A549 (cell line): ENCODE results near the gene SF3B3. TPM values are rescaled to one million over a fixed set of nuclear protein-coding genes. Genes with fewer than 3 reads are reported as not detected.

Source experiments
- ATAC-seq, 2 experiments: fragments of 200-7000 bp in 1 of 2; fragments of >200 bp in 1 of 2; cut with Nextera tagmentation in 1 of 2; cut with Tn5 transposase in 1 of 2; 3 replicates each; pipeline versions ENCODE4 v1.8.0 to v1.9.1; 2018 to 2020; ENCODE audit warnings: mild to moderate bottlenecking in 1 of 2, moderate library complexity in 1 of 2
- CTCF ChIA-PET: fragments of 300-600 bp; sonication (Branson Sonifier 250); formaldehyde crosslinking; extraction: SDS; loops from one replicate; lab custom pipeline; 2021; ENCODE audit warnings: antibody characterized with exemption, inconsistent platforms; lab: Yijun Ruan, JAX
- POLR2A ChIA-PET: fragments of 350-600 bp; formaldehyde crosslinking; extraction: SDS; loops from one replicate; lab custom pipeline; 2021; ENCODE audit warnings: antibody characterized with exemption, inconsistent platforms; lab: Yijun Ruan, JAX
- DNase-seq, 2 experiments: peaks; one replicate each; pipeline versions ENCODE4 v3.0.0 to v3.0.0-alpha.2; 2011 to 2016; ENCODE audit warnings: low read depth in 1 of 2, low spot score in 1 of 2
- FAIRE-seq: peaks from 2 replicates; lab custom pipeline; 2011; peaks lifted over from hg19 to GRCh38; lab: Jason Lieb, UNC
- H3K27ac ChIP-seq, 2 experiments: fragments of >200 bp; sonication (Bioruptor Twin); formaldehyde crosslinking; 3 replicates each; pipeline ENCODE4 v1.5.1; 2016 to 2017
- H3K4me1 ChIP-seq: fragments of >200 bp; sonication (Bioruptor Twin); formaldehyde crosslinking; 3 replicates; pipeline ENCODE4 v1.6.1; 2016
- H3K4me2 ChIP-seq: fragments of >200 bp; sonication (Bioruptor Twin); formaldehyde crosslinking; 3 replicates; pipeline ENCODE4 v1.6.1; 2016
- H3K4me3 ChIP-seq: fragments of >200 bp; sonication (Bioruptor Twin); formaldehyde crosslinking; 3 replicates; pipeline ENCODE4 v1.5.1; 2016
- H3K9me3 ChIP-seq: fragments of >200 bp; sonication (Bioruptor Twin); formaldehyde crosslinking; 3 replicates; pipeline ENCODE4 v1.6.1; 2016
- BHLHE40 ChIP-seq: IDR thresholded peaks from 2 replicates; pipeline ENCODE4 v1.6.1; 2012; ENCODE audit warnings: low read depth, low read length, inconsistent platforms
- CBX2 ChIP-seq: fragments of 200-600 bp; sonication (generic); IDR thresholded peaks from 2 replicates; pipeline ENCODE4 v1.6.1; 2016; ENCODE audit warnings: low read depth, mild to moderate bottlenecking, borderline replicate concordance
- CHD2 ChIP-seq: fragments of 150-350 bp; IDR thresholded peaks from 2 replicates; pipeline ENCODE4 v1.6.1; 2014; ENCODE audit warnings: low read length; ENCODE audit not compliant: partially characterized antibody
- EHF ChIP-seq: fragments of 250-450 bp; sonication (Bioruptor Pico); IDR thresholded peaks from 2 replicates; pipeline ENCODE4 v1.5.0; 2020; ENCODE audit warnings: mild to moderate bottlenecking
- EHMT2 ChIP-seq: fragments of 200-600 bp; sonication (generic); IDR thresholded peaks from 2 replicates; pipeline ENCODE4 v1.6.1; 2016; ENCODE audit warnings: antibody characterized with exemption, low read depth, mild to moderate bottlenecking, moderate library complexity
- EP300 ChIP-seq, 2 experiments: fragments of >200 bp; sonication (Bioruptor Twin); formaldehyde crosslinking; IDR thresholded peaks; 2 replicates in 1 of 2; 3 replicates in 1 of 2; pipeline ENCODE4 v1.6.1; 2016 to 2017
- FOSL2 ChIP-seq, 2 experiments: fragments of 450-650 bp in 1 of 2; fragments of >200 bp in 1 of 2; sonication (Bioruptor Twin) in 1 of 2; formaldehyde crosslinking; IDR thresholded peaks; 2 replicates each; pipeline versions ENCODE4 v1.5.0 to v1.6.1; 2016 to 2020; ENCODE audit warnings: mild to moderate bottlenecking in 1 of 2, moderate library complexity in 1 of 2
- HDAC2 ChIP-seq: fragments of 200-600 bp; sonication (generic); IDR thresholded peaks from 2 replicates; pipeline ENCODE4 v1.6.1; 2016
- HOXB5 ChIP-seq: fragments of 250-450 bp; sonication (Bioruptor Pico); IDR thresholded peaks from 2 replicates; pipeline ENCODE4 v1.5.0; 2020; ENCODE audit warnings: mild to moderate bottlenecking, moderate library complexity
- JUN ChIP-seq, 2 experiments: fragments of >200 bp; sonication (Bioruptor Twin); formaldehyde crosslinking; IDR thresholded peaks; 2 replicates in 1 of 2; 3 replicates in 1 of 2; pipeline ENCODE4 v1.6.1; 2016 to 2017
- KDM5A ChIP-seq: fragments of 200-600 bp; sonication (generic); IDR thresholded peaks from 2 replicates; pipeline ENCODE4 v1.6.1; 2016; ENCODE audit warnings: antibody characterized with exemption, mild to moderate bottlenecking
- POLR2A ChIP-seq: IDR thresholded peaks from 2 replicates; pipeline ENCODE4 v1.6.1; 2012; ENCODE audit warnings: mild to moderate bottlenecking, low read length
- RAD21 ChIP-seq, 2 experiments: fragments of >200 bp in 1 of 2; sonication (Bioruptor Twin) in 1 of 2; formaldehyde crosslinking in 1 of 2; IDR thresholded peaks in 1 of 2; conservative IDR thresholded peaks in 1 of 2; 2 replicates in 1 of 2; 3 replicates in 1 of 2; pipeline ENCODE4 v1.6.1; 2012 to 2018; ENCODE audit warnings: inconsistent platforms in 1 of 2
- RARB ChIP-seq: fragments of 250-450 bp; sonication (Bioruptor Pico); IDR thresholded peaks from 2 replicates; pipeline ENCODE4 v1.8.0; 2021; ENCODE audit warnings: mild to moderate bottlenecking, moderate library complexity
- RNF2 ChIP-seq: fragments of 200-600 bp; sonication (generic); IDR thresholded peaks from 2 replicates; pipeline ENCODE4 v1.6.1; 2016; ENCODE audit warnings: low read depth, mild to moderate bottlenecking, antibody characterized with exemption, moderate library complexity, borderline replicate concordance
- SREBF2 ChIP-seq: fragments of 450-650 bp; IDR thresholded peaks from 2 replicates; pipeline ENCODE4 v1.6.1; 2014; ENCODE audit warnings: mild to moderate bottlenecking, moderate library complexity
- TP53 ChIP-seq: fragments of 250-450 bp; sonication (Bioruptor Pico); IDR thresholded peaks from 2 replicates; pipeline ENCODE4 v1.5.0; 2021; ENCODE audit warnings: mild to moderate bottlenecking, moderate library complexity
- ZC3H11A ChIP-seq: fragments of 450-650 bp; IDR thresholded peaks from 2 replicates; pipeline ENCODE4 v1.6.1; 2014; ENCODE audit warnings: antibody characterized with exemption, mild to moderate bottlenecking
- ZFP36 ChIP-seq: fragments of 450-650 bp; IDR thresholded peaks from 2 replicates; pipeline ENCODE4 v1.6.1; 2014; ENCODE audit warnings: borderline replicate concordance; ENCODE audit not compliant: partially characterized antibody
- WGBS: methylation state at CpG from one replicate; pipeline ENCODE4 v1.1.6; 2017; ENCODE audit errors: missing lambda C conversion rate; 5-methylcytosine and 5-hydroxymethylcytosine counted together
- polyA plus RNA-seq, 4 experiments: library from polyadenylated mRNA; depleted of rRNA in 3 of 4; stranded (reverse); fragments of >200 nt; fragmentation: RNase III in 1 of 4; extraction: RNeasy Plus Mini Kit Qiagen cat#74134 plus additional on column Dnase treatment in 1 of 4; gene quantifications; 2 replicates in 3 of 4; 3 replicates in 1 of 4; pipeline ENCODE4 v1.2.3, GENCODE V29; 2011 to 2017
- TF ChIP-seq, protein P1 (sequence below): fragments of 200-600 bp; sonication (generic); IDR thresholded peaks from 2 replicates; pipeline ENCODE4 v1.6.1; 2016; ENCODE audit warnings: antibody characterized with exemption, mild to moderate bottlenecking, moderate library complexity
- TF ChIP-seq, protein P2 (sequence below): fragments of 250-450 bp; sonication (Bioruptor Pico); IDR thresholded peaks from 2 replicates; pipeline ENCODE4 v1.5.0; 2020; ENCODE audit warnings: low read depth, mild to moderate bottlenecking, moderate library complexity

The SF3B3 gene
- polyA plus RNA-seq, 2 of the 4 experiments (the other 2 are of a cell fraction) = 111 to 155 TPM

DNA sequence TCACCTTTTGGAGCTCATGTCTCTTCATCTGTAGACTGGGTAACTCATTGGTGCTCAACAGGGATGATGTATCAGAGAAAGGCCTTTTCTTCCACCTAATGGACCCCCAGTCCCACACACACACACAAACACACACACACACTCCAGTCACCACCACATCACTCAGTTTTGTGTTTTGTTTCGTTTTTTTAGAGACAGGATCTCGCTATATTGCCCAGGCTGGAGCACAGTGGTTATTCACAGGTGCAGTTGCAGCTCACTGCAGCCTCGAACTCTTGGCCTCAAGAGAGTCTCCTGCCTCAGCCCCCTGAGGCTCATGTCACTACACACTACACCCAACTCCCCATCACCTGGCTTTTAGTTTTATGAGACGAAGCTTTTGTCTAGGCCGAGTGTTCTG lies 55.6 kb downstream of the SF3B3 start:
- no peak for ATAC-seq
- POLR2A ChIA-PET = no interaction called here
- CTCF ChIA-PET = interaction anchor here (0.6 to 1.6 kb wide), 4 partner anchors 10 to 23 kb away, joined by 3 to 4 read pairs (median 3); no protein-coding TSS in a partner anchor
- Histone ChIP-seq H3K4me2 (no peak overlapping the region), H3K4me1 (peaks cover 12% of the 10 kb centered on the region; the same call in 1 of the 3 replicates), H3K4me3 (no peak overlapping the region), H3K9me3 (no peaks in the 10 kb centered on the region), H3K27ac (no peak overlapping the region)
- no peak for FAIRE-seq
- no peak for DNase-seq
- 87% methylated on average over 5 of the region's 5 CpGs for WGBS
- TF ChIP-seq BHLHE40 (no peak), FOSL2 (IDR thresholded peaks at IDR 0.05) (no peak), FOSL2 (CRISPR knock-in tag; IDR thresholded peaks at IDR 0.05) (no peak), HOXB5 (CRISPR knock-in tag) (no peak), JUN (IDR thresholded peaks at IDR 0.05) (no peak), RAD21 (conservative IDR thresholded peaks at IDR 0.05 in 1 of 2, IDR thresholded peaks at IDR 0.05 in 1 of 2) (no peak), TP53 (CRISPR knock-in tag) (no peak), CBX2 (no peak), RARB (CRISPR knock-in tag) (no peak), SREBF2 (no peak), HDAC2 (no peak), EHF (no peak), ZC3H11A (no peak), EP300 (IDR thresholded peaks at IDR 0.05) (no peak), CHD2 (no peak), POLR2A (no peak), KDM5A (no peak), RNF2 (no peak), ZFP36 (no peak)
- TF ChIP-seq, protein P1, sequence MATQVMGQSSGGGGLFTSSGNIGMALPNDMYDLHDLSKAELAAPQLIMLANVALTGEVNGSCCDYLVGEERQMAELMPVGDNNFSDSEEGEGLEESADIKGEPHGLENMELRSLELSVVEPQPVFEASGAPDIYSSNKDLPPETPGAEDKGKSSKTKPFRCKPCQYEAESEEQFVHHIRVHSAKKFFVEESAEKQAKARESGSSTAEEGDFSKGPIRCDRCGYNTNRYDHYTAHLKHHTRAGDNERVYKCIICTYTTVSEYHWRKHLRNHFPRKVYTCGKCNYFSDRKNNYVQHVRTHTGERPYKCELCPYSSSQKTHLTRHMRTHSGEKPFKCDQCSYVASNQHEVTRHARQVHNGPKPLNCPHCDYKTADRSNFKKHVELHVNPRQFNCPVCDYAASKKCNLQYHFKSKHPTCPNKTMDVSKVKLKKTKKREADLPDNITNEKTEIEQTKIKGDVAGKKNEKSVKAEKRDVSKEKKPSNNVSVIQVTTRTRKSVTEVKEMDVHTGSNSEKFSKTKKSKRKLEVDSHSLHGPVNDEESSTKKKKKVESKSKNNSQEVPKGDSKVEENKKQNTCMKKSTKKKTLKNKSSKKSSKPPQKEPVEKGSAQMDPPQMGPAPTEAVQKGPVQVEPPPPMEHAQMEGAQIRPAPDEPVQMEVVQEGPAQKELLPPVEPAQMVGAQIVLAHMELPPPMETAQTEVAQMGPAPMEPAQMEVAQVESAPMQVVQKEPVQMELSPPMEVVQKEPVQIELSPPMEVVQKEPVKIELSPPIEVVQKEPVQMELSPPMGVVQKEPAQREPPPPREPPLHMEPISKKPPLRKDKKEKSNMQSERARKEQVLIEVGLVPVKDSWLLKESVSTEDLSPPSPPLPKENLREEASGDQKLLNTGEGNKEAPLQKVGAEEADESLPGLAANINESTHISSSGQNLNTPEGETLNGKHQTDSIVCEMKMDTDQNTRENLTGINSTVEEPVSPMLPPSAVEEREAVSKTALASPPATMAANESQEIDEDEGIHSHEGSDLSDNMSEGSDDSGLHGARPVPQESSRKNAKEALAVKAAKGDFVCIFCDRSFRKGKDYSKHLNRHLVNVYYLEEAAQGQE = no peak
- TF ChIP-seq, protein P2, sequence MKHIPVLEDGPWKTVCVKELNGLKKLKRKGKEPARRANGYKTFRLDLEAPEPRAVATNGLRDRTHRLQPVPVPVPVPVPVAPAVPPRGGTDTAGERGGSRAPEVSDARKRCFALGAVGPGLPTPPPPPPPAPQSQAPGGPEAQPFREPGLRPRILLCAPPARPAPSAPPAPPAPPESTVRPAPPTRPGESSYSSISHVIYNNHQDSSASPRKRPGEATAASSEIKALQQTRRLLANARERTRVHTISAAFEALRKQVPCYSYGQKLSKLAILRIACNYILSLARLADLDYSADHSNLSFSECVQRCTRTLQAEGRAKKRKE (CRISPR knock-in tag) = no peak

DNA sequence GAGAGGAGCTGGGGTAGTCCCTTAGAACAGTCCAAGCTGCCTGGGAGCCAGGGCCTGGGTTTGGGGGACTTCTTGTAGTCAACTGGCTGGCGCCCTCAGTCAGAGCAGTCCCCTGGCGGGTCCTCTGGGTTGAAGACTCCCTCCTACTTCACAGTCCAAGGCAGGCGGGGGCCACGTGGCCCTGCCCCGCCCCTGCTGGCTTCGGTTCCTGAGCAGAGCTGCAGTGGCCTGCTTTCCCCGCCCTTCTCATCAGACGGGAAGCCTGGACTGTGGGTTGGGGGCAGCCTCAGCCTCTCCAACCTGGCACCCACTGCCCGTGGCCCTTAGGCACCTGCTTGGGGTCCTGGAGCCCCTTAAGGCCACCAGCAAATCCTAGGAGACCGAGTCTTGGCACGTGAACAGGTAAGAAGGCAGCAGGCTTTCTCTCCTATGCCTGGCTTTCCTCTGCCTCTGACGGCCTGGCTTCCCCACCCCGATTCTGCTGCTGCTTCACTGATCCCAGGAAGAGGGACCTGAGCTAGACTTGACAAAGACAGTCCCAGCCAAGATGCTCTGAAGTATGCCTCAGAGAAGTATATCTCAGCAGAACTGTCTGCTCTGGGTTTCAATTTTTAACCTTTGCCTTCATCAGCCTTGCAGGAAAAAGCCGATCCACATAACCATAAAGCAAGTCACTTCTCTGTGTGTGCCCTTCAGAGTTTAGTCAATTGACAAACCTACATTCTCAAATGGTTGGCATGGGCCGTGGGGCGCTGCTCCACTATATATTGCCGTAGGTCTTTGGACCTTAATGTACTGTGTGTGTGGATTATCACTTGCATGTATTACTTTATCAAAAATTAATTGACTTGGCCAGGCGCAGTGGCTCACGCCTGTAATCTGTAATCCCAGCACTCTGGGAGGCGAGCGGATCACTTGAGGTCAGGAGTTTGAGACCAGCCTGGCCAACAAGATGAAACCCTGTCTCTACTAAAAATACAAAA lies 56.3 kb downstream of the SF3B3 start:
- DNase-seq (no peak), ATAC-seq (peak; percentile 8 to 26; a peak in 4 of 6 replicates), FAIRE-seq (no peak)
- H3K4me3 ChIP-seq = no peak overlapping the region
- ChIA-PET POLR2A (no interaction called here), CTCF (interaction anchor here (0.6 to 1.6 kb wide), 2 partner anchors 9 to 22 kb away, joined by 3 read pairs; no protein-coding TSS in a partner anchor)
- peaks cover 12% of the 10 kb centered on the region; the same call in 1 of the 3 replicates for H3K4me1 ChIP-seq
- no peaks in the 10 kb centered on the region for H3K9me3 ChIP-seq
- 80% methylated on average over 19 of the region's 21 CpGs for WGBS
- no peak overlapping the region for H3K4me2 ChIP-seq
- H3K27ac ChIP-seq = no peak overlapping the region
- no peak for TF ChIP-seq EHMT2
- TF ChIP-seq, protein P1 = 0 out of 2 replicates have a peak, but pooled peaks have one; percentile 3
